ENCODE data around the gene CELA3B. TPM values are rescaled to one million over a fixed set of nuclear protein-coding genes. Genes with fewer than 3 reads are reported as not detected.

Gene CELA3B
- total and polyA plus RNA-seq, 2 donors (not counting 1 experiment from before 2014, with no cell fraction given) = not detected

- H3K4me1 ChIP-seq (ENCODE audit: control insufficient read depth, extremely low read depth, insufficient read depth, low read length) = peaks cover 41% of the 10 kb centered on the region
- H3K27me3 ChIP-seq (ENCODE audit: control insufficient read depth, insufficient read depth, low read length) = no peaks in the 10 kb centered on the region
- peaks cover 2% of the 10 kb centered on the region for H3K36me3 ChIP-seq (ENCODE audit: control insufficient read depth, insufficient read depth, low read length)
- no peak overlapping the region for H2AFZ ChIP-seq (ENCODE audit: low read length)
- TF ChIP-seq CTCF (conservative IDR thresholded peaks at IDR 0.05 in 1 of 2, IDR thresholded peaks at IDR 0.05 in 1 of 2; ENCODE audit: low read depth in 1 of 2, low read length in 2 of 2) = no peak
- TF ChIP-seq EZH2 (IDR thresholded peaks at IDR 0.05; ENCODE audit: low read length, missing control alignments) = no peak
- H3K27ac ChIP-seq (ENCODE audit: insufficient read depth, low read length) = peak overlapping the region; percentile 88
- peak overlapping the region; percentile 87 for H3K9ac ChIP-seq (ENCODE audit: insufficient read depth, low read length)
- no peaks in the 10 kb centered on the region for H4K20me1 ChIP-seq (ENCODE audit: control insufficient read depth, extremely low read depth, insufficient read depth, low read length)
- H3K79me2 ChIP-seq (ENCODE audit: control insufficient read depth, insufficient read depth, low read length) = peaks cover 45% of the 10 kb centered on the region
- no peaks in the 10 kb centered on the region for H3K9me3 ChIP-seq (ENCODE audit: control insufficient read depth, insufficient read depth, low read depth, low read length)
- no peak for DNase-seq (ENCODE audit: low read depth in 2 of 2)
- H3K4me3 ChIP-seq (replicated peaks in 1 of 4; ENCODE audit: control extremely low read depth in 1 of 4, insufficient read depth in 1 of 4, low read depth in 3 of 4, low read length in 4 of 4) = peak overlapping the region; percentile 72 to 94 (median 80)
- H3K4me2 ChIP-seq (ENCODE audit: extremely low read depth, insufficient read depth, low read length) = peak overlapping the region; percentile 91
Measured at GRCh38 chr1:21936366-21937031, 40.3 kb upstream of the CELA3B start.

DNA sequence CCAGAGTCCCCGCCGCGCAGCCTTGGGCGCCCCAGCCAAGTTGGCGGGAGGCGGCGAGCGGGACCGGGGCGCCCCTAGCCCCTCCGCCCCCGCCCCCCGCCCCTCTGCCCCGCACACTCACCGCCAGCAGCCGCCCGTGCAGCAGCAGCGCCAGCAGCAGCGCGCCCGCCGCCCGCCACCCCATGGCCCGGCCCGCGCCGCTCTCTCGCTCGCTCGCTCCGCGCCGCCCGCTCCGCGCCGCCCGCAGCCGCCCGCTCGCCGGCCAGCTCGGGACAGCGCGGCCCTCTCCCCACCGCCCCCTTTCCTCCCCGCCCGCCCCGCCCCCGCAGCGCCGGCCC, 39.8 kb upstream of the CELA3B start, which contains the start of gene HSPG2:
Gene HSPG2, minus strand, starts transcription at position 277 of the 338 bp plus-strand sequence. Its CDS starts 93 bp downstream, at position 184.
- H3K4me1 ChIP-seq (ENCODE audit: control insufficient read depth, extremely low read depth, insufficient read depth, low read length) = peaks cover 36% of the 10 kb centered on the region
- H3K79me2 ChIP-seq (ENCODE audit: control insufficient read depth, insufficient read depth, low read length) = peaks cover 44% of the 10 kb centered on the region
- H3K36me3 ChIP-seq (ENCODE audit: control insufficient read depth, insufficient read depth, low read length) = peaks cover 2% of the 10 kb centered on the region
- peak within 1 kb of the TSS; percentile 72 to 94 (median 80) for H3K4me3 ChIP-seq (replicated peaks in 1 of 4; ENCODE audit: control extremely low read depth in 1 of 4, insufficient read depth in 1 of 4, low read depth in 3 of 4, low read length in 4 of 4)
- TF ChIP-seq EZH2 (IDR thresholded peaks at IDR 0.05; ENCODE audit: low read length, missing control alignments) = no peak
- no peak for TF ChIP-seq CTCF (conservative IDR thresholded peaks at IDR 0.05 in 1 of 2, IDR thresholded peaks at IDR 0.05 in 1 of 2; ENCODE audit: low read depth in 1 of 2, low read length in 2 of 2)
- H3K9me3 ChIP-seq (ENCODE audit: control insufficient read depth, insufficient read depth, low read depth, low read length) = no peaks in the 10 kb centered on the region
- H3K27me3 ChIP-seq (ENCODE audit: control insufficient read depth, insufficient read depth, low read length) = no peaks in the 10 kb centered on the region
- H3K27ac ChIP-seq (ENCODE audit: insufficient read depth, low read length) = peak within 1 kb of the TSS; percentile 88
- peak within 1 kb of the TSS; percentile 87 for H3K9ac ChIP-seq (ENCODE audit: insufficient read depth, low read length)
- H4K20me1 ChIP-seq (ENCODE audit: control insufficient read depth, extremely low read depth, insufficient read depth, low read length) = no peaks in the 10 kb centered on the region
- H3K4me2 ChIP-seq (ENCODE audit: extremely low read depth, insufficient read depth, low read length) = peak within 1 kb of the TSS; percentile 91
- peak within 1 kb of the TSS; percentile 87 for H2AFZ ChIP-seq (ENCODE audit: low read length)
- DNase-seq (ENCODE audit: low read depth in 2 of 2) = no peak

DNA sequence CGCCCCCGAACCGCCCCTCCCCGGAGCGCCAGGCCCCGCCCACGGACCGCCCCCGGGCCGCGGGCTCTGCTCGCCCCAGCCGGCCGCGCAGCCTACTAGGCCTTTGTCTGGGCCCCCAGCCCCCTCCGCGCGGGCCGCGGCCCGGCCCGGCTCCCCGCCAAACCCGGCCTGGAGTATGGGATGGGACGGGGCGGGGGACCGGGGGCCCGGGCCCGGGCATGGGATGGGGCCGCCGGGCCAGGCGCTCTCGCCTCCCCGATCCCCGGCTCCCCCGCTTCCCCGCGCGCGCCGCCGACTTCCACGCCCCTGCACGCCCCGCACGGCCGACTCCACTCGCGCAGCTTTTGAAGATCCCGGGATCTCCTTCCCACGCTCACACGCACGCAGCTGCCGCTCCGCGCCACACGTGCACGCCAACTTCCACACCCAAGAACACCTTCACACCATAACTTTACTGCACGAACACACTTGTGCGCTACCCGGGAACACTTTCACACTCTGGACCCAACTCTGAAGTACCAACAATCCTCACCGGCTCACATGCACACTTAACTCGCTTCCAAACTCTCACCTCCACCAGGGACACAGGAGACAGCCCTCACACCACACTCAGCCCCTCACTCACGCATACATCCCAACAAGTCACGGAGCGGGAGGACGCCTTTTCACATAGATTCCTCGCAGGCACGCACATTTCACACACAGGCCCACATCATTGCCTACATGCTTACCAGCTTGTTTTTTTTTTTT, 39.3 kb upstream of the CELA3B start:
- Histone ChIP-seq H3K79me2 (ENCODE audit: control insufficient read depth, insufficient read depth, low read length) (peaks cover 39% of the 10 kb centered on the region), H3K36me3 (ENCODE audit: control insufficient read depth, insufficient read depth, low read length) (peaks cover 2% of the 10 kb centered on the region), H4K20me1 (ENCODE audit: control insufficient read depth, extremely low read depth, insufficient read depth, low read length) (no peaks in the 10 kb centered on the region), H3K9me3 (ENCODE audit: control insufficient read depth, insufficient read depth, low read depth, low read length) (no peaks in the 10 kb centered on the region), H3K4me1 (ENCODE audit: control insufficient read depth, extremely low read depth, insufficient read depth, low read length) (peaks cover 30% of the 10 kb centered on the region), H2AFZ (ENCODE audit: low read length) (peak overlapping the region; percentile 87), H3K27ac (ENCODE audit: insufficient read depth, low read length) (peak overlapping the region; percentile 65), H3K9ac (ENCODE audit: insufficient read depth, low read length) (peak overlapping the region; percentile 62), H3K4me2 (ENCODE audit: extremely low read depth, insufficient read depth, low read length) (peak overlapping the region; percentile 79), H3K4me3 (replicated peaks in 1 of 4; ENCODE audit: control extremely low read depth in 1 of 4, insufficient read depth in 1 of 4, low read depth in 3 of 4, low read length in 4 of 4) (peak overlapping the region in 3 of 4 experiments; percentile 25 to 49 (median 48)), H3K27me3 (ENCODE audit: control insufficient read depth, insufficient read depth, low read length) (no peaks in the 10 kb centered on the region)
- TF ChIP-seq CTCF (conservative IDR thresholded peaks at IDR 0.05 in 1 of 2, IDR thresholded peaks at IDR 0.05 in 1 of 2; ENCODE audit: low read depth in 1 of 2, low read length in 2 of 2) (no peak), EZH2 (IDR thresholded peaks at IDR 0.05; ENCODE audit: low read length, missing control alignments) (no peak)
- DNase-seq (ENCODE audit: low read depth in 2 of 2) = peak; percentile 79 to 81
